DOHH2 (cell line): ENCODE results near the gene TBX6.

ENCODE experiments used
- CTCF ChIP-seq: fragments of 200-600 bp; sonication (generic); IDR thresholded peaks from one replicate; pipeline ENCODE4 v1.5.1; 2014; ENCODE audit warnings: antibody characterized with exemption, mild to moderate bottlenecking, low read depth, low read length; ENCODE audit not compliant: poor library complexity, severe bottlenecking
- EZH2phosphoT487 ChIP-seq: fragments of 200-600 bp; sonication (generic); IDR thresholded peaks from 2 replicates; pipeline ENCODE4 v1.6.1; 2017; ENCODE audit warnings: borderline replicate concordance, mild to moderate bottlenecking, antibody characterized with exemption, low read length, moderate library complexity, mixed read lengths

- TF ChIP-seq CTCF (no peak), EZH2phosphoT487 (no peak)
Measured at GRCh38 chr16:30040221-30040620, 51.5 kb downstream of the TBX6 start.
